ENCODE data around the gene NCOR1. TPM values are rescaled to one million over a fixed set of nuclear protein-coding genes. Genes with fewer than 3 reads are reported as not detected.

Gene NCOR1
- total and polyA plus RNA-seq, 2 of the 13 experiments (the other 11 are each of a cell fraction or from before 2014, with no cell fraction given), result 57.0 to 71.7 TPM

- TF ChIP-seq SIX1 (CRISPR knock-in tag; IDR thresholded peaks at IDR 0.05; ENCODE audit: borderline replicate concordance), result peak; percentile 30; the same call in 1 of the 2 replicates
- peak; percentile 62; the same call in 1 of the 2 replicates for TF ChIP-seq KLF9 (CRISPR knock-in tag; IDR thresholded peaks at IDR 0.05; ENCODE audit: low read depth)
- TF ChIP-seq SOX6 (IDR thresholded peaks at IDR 0.05), result no peak
- peak; percentile 77 for TF ChIP-seq SOX6 (CRISPR knock-in tag; IDR thresholded peaks at IDR 0.05)
- no peak for TF ChIP-seq PAF1 (CRISPR knock-in tag; IDR thresholded peaks at IDR 0.05)
- TF ChIP-seq ARNT2 (CRISPR knock-in tag; IDR thresholded peaks at IDR 0.05; ENCODE audit: low read depth), result 0 out of 2 replicates have a peak, but pooled peaks have one; percentile 39
- TF ChIP-seq AGO1 (IDR thresholded peaks at IDR 0.05; ENCODE audit: low read depth, low read length, poor library complexity, severe bottlenecking), result no peak
- TF ChIP-seq MIER3 (CRISPR knock-in tag; IDR thresholded peaks at IDR 0.05; ENCODE audit: borderline replicate concordance), result peak; percentile 98
- TF ChIP-seq ZNF142 (CRISPR knock-in tag; IDR thresholded peaks at IDR 0.05), result peak; percentile 73; the same call in 1 of the 2 replicates
- peak; percentile 48 for TF ChIP-seq RFXANK (CRISPR knock-in tag; IDR thresholded peaks at IDR 0.05)
- TF ChIP-seq MEF2D (CRISPR knock-in tag; IDR thresholded peaks at IDR 0.05), result peak; percentile 91; the same call in 1 of the 2 replicates
- peak; percentile 47; the same call in 1 of the 2 replicates for TF ChIP-seq MEIS2 (CRISPR knock-in tag; IDR thresholded peaks at IDR 0.05)
- TF ChIP-seq ZBTB2 (CRISPR knock-in tag; IDR thresholded peaks at IDR 0.05; ENCODE audit: low read depth), result 0 out of 2 replicates have a peak, but pooled peaks have one; percentile 52
- 0 out of 2 replicates have a peak, but pooled peaks have one; percentile 31 for TF ChIP-seq ZBTB4 (CRISPR knock-in tag; IDR thresholded peaks at IDR 0.05; ENCODE audit: borderline replicate concordance)
- TF ChIP-seq MYNN (CRISPR knock-in tag; IDR thresholded peaks at IDR 0.05; ENCODE audit: low read depth), result no peak
- 0 out of 2 replicates have a peak, but pooled peaks have one; percentile 51 for TF ChIP-seq ZFP1 (CRISPR knock-in tag; IDR thresholded peaks at IDR 0.05)
- peak; percentile 88 for TF ChIP-seq PHF20 (CRISPR knock-in tag; IDR thresholded peaks at IDR 0.05)
Observed at GRCh38 chr17:16217002-16217635, 1.8 kb upstream of the NCOR1 start, which contains the start of gene PIGL (continued).
